Activated CD8-positive, alpha-beta T cell treated with anti-CD3 and anti-CD28 coated beads, Interleukin-2, amount 10 ng/mL, durations not matched to agents 7 days and 5 days (primary cell): ENCODE results near the gene LTBP2. TPM values are rescaled to one million over a fixed set of nuclear protein-coding genes. Genes with fewer than 3 reads are reported as not detected.

Source experiments
- ATAC-seq: fragments of 150-1000 bp; cut with Tn5 transposase; one replicate; pipeline ENCODE4 v1.10.0; 2021; ENCODE audit warnings: moderate library complexity
- CTCF ChIA-PET: fragments of 350-600 bp; sonication (Branson Sonifier 250); formaldehyde crosslinking; loops from one replicate; lab custom pipeline; 2021; ENCODE audit warnings: antibody characterized with exemption; lab: Charles Lee
- POLR2A ChIA-PET: fragments of 350-600 bp; sonication (Branson Sonifier 250); formaldehyde crosslinking; loops from one replicate; lab custom pipeline; 2021; ENCODE audit warnings: antibody characterized with exemption; lab: Charles Lee
- DNase-seq: peaks from one replicate; pipeline ENCODE4 v3.0.0-alpha.2; 2020
- H3K27ac Mint-ChIP-seq: one replicate; pipeline ENCODE4 v1.8.0; 2021; ENCODE audit warnings: mild to moderate bottlenecking, mixed read lengths
- H3K27me3 Mint-ChIP-seq: one replicate; pipeline ENCODE4 v1.8.0; 2021; ENCODE audit warnings: low read depth, mixed read lengths
- H3K36me3 Mint-ChIP-seq: one replicate; pipeline ENCODE4 v1.8.0; 2021; ENCODE audit warnings: low read depth, mixed read lengths
- H3K4me1 Mint-ChIP-seq: one replicate; pipeline ENCODE4 v1.8.0; 2021; ENCODE audit warnings: low read depth, mixed read lengths
- H3K4me3 Mint-ChIP-seq: one replicate; pipeline ENCODE4 v1.8.0; 2021; ENCODE audit warnings: mild to moderate bottlenecking, mixed read lengths
- H3K9me3 Mint-ChIP-seq: one replicate; pipeline ENCODE4 v1.8.0; 2022; ENCODE audit warnings: mixed read lengths; ENCODE audit not compliant: insufficient read depth
- total RNA-seq, 2 experiments: library from RNA; stranded (reverse); gene quantifications; one replicate each; pipeline ENCODE4 v1.2.3, GENCODE V29; 2021

Gene LTBP2
- total RNA-seq, 2 experiments from 2014 or later, result 0.05 to 0.29 TPM

DNA sequence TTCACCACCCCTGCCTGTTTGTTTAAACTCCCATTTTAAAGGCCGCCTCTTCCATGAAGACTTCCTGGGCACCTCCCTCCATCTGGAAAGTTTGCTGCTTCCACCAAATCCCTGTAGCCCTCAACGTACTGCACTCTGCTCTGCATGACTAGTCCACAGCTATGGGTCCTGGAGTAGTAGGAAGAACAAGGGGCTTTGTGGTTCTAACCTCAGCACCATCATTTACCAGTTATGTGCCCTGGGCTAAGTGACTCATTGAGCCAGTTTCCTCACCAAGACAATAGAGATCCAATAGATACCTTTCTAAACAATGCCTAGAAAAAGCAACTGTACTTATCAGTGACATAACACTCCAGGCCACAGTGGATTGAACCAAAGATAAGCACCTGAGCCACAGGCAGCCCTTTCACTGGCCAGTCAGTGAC lies 8.5 kb upstream of the LTBP2 start:
- Mint-ChIP-seq H3K9me3 (no peaks in the 10 kb centered on the region), H3K4me3 (peak overlapping the region; percentile 4), H3K27ac (peak overlapping the region; percentile 18), H3K27me3 (peaks cover 55% of the 10 kb centered on the region), H3K4me1 (peaks cover 51% of the 10 kb centered on the region), H3K36me3 (no peaks in the 10 kb centered on the region)
- ATAC-seq, result peak; percentile 66
- DNase-seq, result peak; percentile 76
- ChIA-PET POLR2A (no interaction called here), CTCF (interaction anchor here (0.7 to 1.3 kb wide), 3 partner anchors 8 to 12 kb away, joined by 3 to 8 read pairs (median 4); partner anchors contain the start of gene LTBP2)

- no peak for ATAC-seq
These were observed 7.7 kb upstream of the LTBP2 start for GRCh38 chr14:74619672-74620131.

DNA sequence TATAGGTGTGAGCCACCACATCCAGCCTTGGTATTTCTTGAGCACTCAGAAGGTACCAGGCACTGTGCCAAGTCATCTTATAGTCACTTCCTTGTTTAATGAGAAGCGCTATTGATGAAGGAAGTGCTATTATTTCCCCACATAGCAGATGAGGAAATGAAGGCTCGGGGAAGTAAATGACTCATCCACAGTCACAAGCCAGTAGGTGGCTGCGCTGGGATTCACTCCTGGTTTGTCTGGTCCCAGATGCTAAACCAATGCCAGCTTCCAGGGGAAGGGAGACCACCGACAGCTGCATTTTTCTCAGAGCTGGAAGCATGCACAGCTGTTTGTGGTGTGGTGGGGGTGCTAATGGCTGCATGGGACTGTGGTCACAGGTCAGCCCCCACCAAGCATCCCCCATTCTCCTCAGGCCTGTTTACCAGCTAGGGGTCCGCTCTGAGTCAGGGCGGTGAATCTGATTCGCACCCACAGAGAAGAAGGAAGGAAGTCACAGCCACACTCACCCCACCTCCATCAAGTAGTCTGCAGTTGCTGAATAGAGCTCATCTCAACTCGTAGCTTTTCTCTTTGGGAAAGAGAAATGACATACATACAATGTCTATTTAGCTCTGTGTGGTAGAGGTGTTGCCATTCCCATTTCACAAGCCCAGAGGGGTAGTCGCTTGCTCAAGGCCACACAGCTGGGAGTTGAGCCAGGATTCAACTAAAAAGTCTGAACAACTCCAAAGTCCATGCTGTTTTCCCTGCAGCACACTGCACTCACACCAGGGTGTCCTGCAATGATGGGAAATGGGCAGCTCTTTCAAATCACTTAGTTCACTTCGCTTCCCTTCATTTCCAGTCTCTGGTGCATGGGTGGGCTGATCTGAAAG lies 6.3 kb upstream of the LTBP2 start:
- H3K4me3 Mint-ChIP-seq, result peak overlapping the region; percentile 55
- peaks cover 57% of the 10 kb centered on the region for H3K4me1 Mint-ChIP-seq
- CTCF ChIA-PET, result interaction anchor here (0.7 to 2.8 kb wide), 16 partner anchors 9 to 477 kb away, joined by 3 to 26 read pairs (median 4); partner anchors contain the start of genes ISCA2, NPC2 and YLPM1

More at GRCh38 chr14:74619672-74620131, 7.7 kb upstream of the LTBP2 start:
- Mint-ChIP-seq H3K27ac (peak overlapping the region; percentile 12), H3K36me3 (no peaks in the 10 kb centered on the region), H3K4me1 (peaks cover 54% of the 10 kb centered on the region), H3K9me3 (no peaks in the 10 kb centered on the region), H3K4me3 (no peak overlapping the region), H3K27me3 (peaks cover 59% of the 10 kb centered on the region)
- ChIA-PET POLR2A (interaction anchor here (0.9 to 2.4 kb wide), 2 partner anchors 8 to 33 kb away, joined by 4 to 8 read pairs; no protein-coding TSS in a partner anchor), CTCF (interaction anchor here (0.9 to 1.8 kb wide), 4 partner anchors 11 to 294 kb away, joined by 3 to 8 read pairs (median 5); no protein-coding TSS in a partner anchor)
- DNase-seq, result no peak

DNA sequence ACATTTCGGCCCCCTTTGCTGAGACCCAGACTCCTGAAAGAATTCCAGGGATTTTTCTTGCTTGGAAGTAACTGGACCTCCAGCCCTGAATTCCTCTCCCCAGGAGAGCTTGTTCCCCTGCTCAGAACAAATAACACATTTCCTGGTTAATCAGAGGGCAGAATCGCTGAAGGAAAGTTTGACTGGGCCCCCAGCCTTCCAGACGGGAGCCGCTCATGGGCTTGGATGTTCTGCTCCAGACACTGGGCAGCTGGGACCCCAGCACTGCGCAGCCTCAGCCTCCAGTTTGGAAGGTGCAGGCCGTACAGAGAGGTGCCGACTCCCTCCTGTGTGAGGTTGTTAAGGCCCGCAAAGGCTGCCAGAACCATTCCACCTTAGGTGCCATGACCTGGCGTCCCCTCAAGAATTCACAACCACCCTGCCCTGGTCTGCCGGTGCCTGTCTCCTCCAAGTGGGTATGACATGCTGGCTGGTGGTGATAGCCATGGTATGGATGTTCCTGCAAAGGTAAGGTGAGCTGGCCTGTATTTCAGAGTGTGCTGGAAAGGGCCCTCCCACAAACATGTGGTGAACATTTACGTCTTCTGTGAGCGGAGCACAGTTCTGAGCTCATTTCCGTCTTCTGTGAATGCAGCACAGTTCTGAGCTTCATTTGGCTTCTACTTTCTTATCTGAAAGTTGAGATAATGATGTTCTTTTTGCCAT lies 5.1 kb upstream of the LTBP2 start:
- Mint-ChIP-seq H3K4me3 (peak overlapping the region; percentile 55), H3K4me1 (peaks cover 57% of the 10 kb centered on the region), H3K36me3 (no peaks in the 10 kb centered on the region), H3K27me3 (peaks cover 53% of the 10 kb centered on the region), H3K9me3 (no peaks in the 10 kb centered on the region), H3K27ac (peak overlapping the region; percentile 85)
- POLR2A ChIA-PET, result interaction anchor here (1.2 to 2.4 kb wide), 2 partner anchors 11 to 36 kb away, joined by 3 to 8 read pairs; no protein-coding TSS in a partner anchor
- no peak for DNase-seq
- ATAC-seq, result no peak
- CTCF ChIA-PET, result interaction anchor here (1.1 to 2.8 kb wide), 5 partner anchors 8 to 244 kb away, joined by 3 to 26 read pairs (median 4); no protein-coding TSS in a partner anchor

More for the DNA sequence above, 6.3 kb upstream of the LTBP2 start:
- H3K36me3 Mint-ChIP-seq, result no peaks in the 10 kb centered on the region
- ATAC-seq (peak; percentile 81), DNase-seq (peak; percentile 84)
- H3K27ac Mint-ChIP-seq, result peak overlapping the region; percentile 85
- no peaks in the 10 kb centered on the region for H3K9me3 Mint-ChIP-seq
- POLR2A ChIA-PET, result interaction anchor here (0.8 to 2.4 kb wide), 5 partner anchors 9 to 217 kb away, joined by 3 to 8 read pairs (median 4); partner anchors contain the start of gene YLPM1
- H3K27me3 Mint-ChIP-seq, result peaks cover 60% of the 10 kb centered on the region

GRCh38 chr14:74616507-74616906 lies 4.5 kb upstream of the LTBP2 start:
- Mint-ChIP-seq H3K9me3 (no peaks in the 10 kb centered on the region), H3K4me3 (no peak overlapping the region), H3K4me1 (peaks cover 58% of the 10 kb centered on the region), H3K27ac (no peak overlapping the region), H3K27me3 (peaks cover 47% of the 10 kb centered on the region), H3K36me3 (no peaks in the 10 kb centered on the region)
- DNase-seq (no peak), ATAC-seq (no peak)
- ChIA-PET CTCF (interaction anchor here (1.9 to 2.8 kb wide), 3 partner anchors 7 to 245 kb away, joined by 4 to 26 read pairs (median 6); no protein-coding TSS in a partner anchor), POLR2A (interaction anchor here (1.1 to 1.2 kb wide), 2 partner anchors 37 to 147 kb away, joined by 3 read pairs; partner anchors contain the start of gene YLPM1)

DNA sequence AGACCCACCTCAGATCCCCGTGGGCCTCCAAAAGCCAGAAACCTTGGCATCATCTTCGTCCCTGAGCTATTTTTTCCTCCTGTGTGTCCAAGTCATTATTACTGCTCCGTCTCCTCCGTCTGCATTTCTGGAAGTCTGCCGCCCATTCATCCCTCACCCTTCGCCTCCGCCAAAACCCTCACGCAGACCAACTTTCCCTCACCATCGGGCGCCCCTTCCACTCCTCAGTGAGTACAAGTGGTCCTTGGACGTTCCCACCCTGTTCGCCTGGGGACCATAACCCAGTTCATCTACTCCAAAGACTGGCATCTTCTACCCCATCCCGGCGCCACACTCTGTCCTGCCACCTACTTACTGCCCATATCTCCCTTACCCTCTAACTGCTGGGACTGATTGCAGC lies 3.7 kb upstream of the LTBP2 start:
- peaks cover 50% of the 10 kb centered on the region for H3K4me1 Mint-ChIP-seq
- no peaks in the 10 kb centered on the region for H3K9me3 Mint-ChIP-seq
- no peak overlapping the region for H3K4me3 Mint-ChIP-seq
- ChIA-PET POLR2A (interaction anchor here (1.1 kb wide), 1 partner anchor 148 kb away, joined by 3 read pairs; the partner anchor contains the start of gene YLPM1), CTCF (interaction anchor here (1.9 to 2.0 kb wide), 2 partner anchors 189 to 245 kb away, joined by 4 to 6 read pairs; no protein-coding TSS in a partner anchor)
- no peak for DNase-seq
- no peaks in the 10 kb centered on the region for H3K36me3 Mint-ChIP-seq
- no peak overlapping the region for H3K27ac Mint-ChIP-seq
- no peak for ATAC-seq
- peaks cover 47% of the 10 kb centered on the region for H3K27me3 Mint-ChIP-seq

GRCh38 chr14:74614508-74615495 lies 2.8 kb upstream of the LTBP2 start:
- Mint-ChIP-seq H3K4me1 (peaks cover 41% of the 10 kb centered on the region), H3K4me3 (no peak overlapping the region), H3K9me3 (no peaks in the 10 kb centered on the region), H3K27me3 (peaks cover 48% of the 10 kb centered on the region), H3K27ac (no peak overlapping the region), H3K36me3 (no peaks in the 10 kb centered on the region)
- ChIA-PET POLR2A (no interaction called here), CTCF (no interaction called here)
- ATAC-seq (no peak), DNase-seq (no peak)

GRCh38 chr14:74613211-74613914 lies 1.3 kb upstream of the LTBP2 start:
- Mint-ChIP-seq H3K9me3 (no peaks in the 10 kb centered on the region), H3K4me3 (peak overlapping the region; percentile 4), H3K27ac (no peak overlapping the region), H3K4me1 (peaks cover 31% of the 10 kb centered on the region), H3K36me3 (no peaks in the 10 kb centered on the region), H3K27me3 (peaks cover 49% of the 10 kb centered on the region)
- no peak for DNase-seq
- ChIA-PET CTCF (interaction anchor here (0.5 to 4.5 kb wide), 23 partner anchors 8 to 259 kb away, joined by 3 to 18 read pairs (median 4); no protein-coding TSS in a partner anchor), POLR2A (no interaction called here)
- ATAC-seq, result no peak

GRCh38 chr14:74612350-74613021 lies 449 bp upstream of the LTBP2 start:
- ChIA-PET CTCF (interaction anchor here (0.5 to 4.5 kb wide), 35 partner anchors 8 to 292 kb away, joined by 3 to 62 read pairs (median 4); partner anchors contain the start of gene YLPM1), POLR2A (no interaction called here)
- Mint-ChIP-seq H3K27me3 (peaks cover 49% of the 10 kb centered on the region), H3K36me3 (no peaks in the 10 kb centered on the region), H3K4me1 (peaks cover 22% of the 10 kb centered on the region), H3K4me3 (peak overlapping the region; percentile 73), H3K9me3 (no peaks in the 10 kb centered on the region), H3K27ac (no peak overlapping the region)
- ATAC-seq (peak; percentile 90), DNase-seq (peak; percentile 84)
